H1 (cell line): Measurements from ENCODE around the gene SMIM32. TPM values are rescaled to one million over a fixed set of nuclear protein-coding genes. Genes with fewer than 3 reads are reported as not detected.

ENCODE experiments used
- CTCF ChIA-PET: fragments of 300-600 bp; sonication (Branson Sonifier 250); formaldehyde crosslinking; loops from one replicate; lab custom pipeline; 2021; ENCODE audit not compliant: partially characterized antibody; lab: Charles Lee
- POLR2A ChIA-PET: fragments of 300-600 bp; sonication (Branson Sonifier 250); formaldehyde crosslinking; loops from one replicate; lab custom pipeline; 2021; ENCODE audit warnings: inconsistent platforms; ENCODE audit not compliant: partially characterized antibody; lab: Charles Lee
- DNase-seq, 2 experiments: peaks; one replicate each; pipeline versions ENCODE4 v3.0.0 to v3.0.0-alpha.2; 2010 to 2022; ENCODE audit warnings: low spot score in 2 of 2, low read depth in 1 of 2, mixed read lengths in 1 of 2
- FAIRE-seq: peaks from 2 replicates; lab custom pipeline; 2011; peaks lifted over from hg19 to GRCh38; lab: Jason Lieb, UNC
- H2AFZ ChIP-seq: 2 replicates; pipeline ENCODE4 v1.8.1; 2012; ENCODE audit warnings: low read length, inconsistent platforms
- H2AK5ac ChIP-seq: 2 replicates; pipeline ENCODE4 v1.6.1; 2013; ENCODE audit warnings: low read depth, low read length
- H2BK120ac ChIP-seq: replicated peaks from 2 replicates; pipeline ENCODE3; 2013; ENCODE audit warnings: low read depth, low read length, inconsistent platforms
- H2BK12ac ChIP-seq: 2 replicates; pipeline ENCODE4 v1.6.1; 2013; ENCODE audit warnings: low read depth, low read length
- H2BK15ac ChIP-seq: 2 replicates; pipeline ENCODE4 v1.6.1; 2013; ENCODE audit warnings: low read length
- H2BK20ac ChIP-seq: 2 replicates; pipeline ENCODE4 v1.6.1; 2013; ENCODE audit warnings: low read length
- H2BK5ac ChIP-seq: 2 replicates; pipeline ENCODE4 v1.6.1; 2013; ENCODE audit warnings: low read depth, low read length
- H3K14ac ChIP-seq: 2 replicates; pipeline ENCODE4 v1.6.1; 2013; ENCODE audit warnings: inconsistent platforms; ENCODE audit not compliant: insufficient read length
- H3K18ac ChIP-seq: 2 replicates; pipeline ENCODE4 v1.6.1; 2013; ENCODE audit warnings: low read length; ENCODE audit errors: extremely low read depth
- H3K23ac ChIP-seq: 2 replicates; pipeline ENCODE4 v1.6.1; 2013; ENCODE audit warnings: inconsistent platforms; ENCODE audit not compliant: insufficient read length
- H3K23me2 ChIP-seq: 2 replicates; pipeline ENCODE4 v1.6.1; 2013; ENCODE audit warnings: low read depth, low read length
- H3K27ac ChIP-seq: 2 replicates; pipeline ENCODE4 v1.6.1; 2011; ENCODE audit warnings: low read depth, low read length, inconsistent platforms
- H3K27me3 ChIP-seq, 4 experiments: replicated peaks in 1 of 4; 1 replicate in 1 of 4; 2 replicates in 3 of 4; pipeline versions ENCODE4 v1.6.1 to v1.8.1; 2011 to 2013; ENCODE audit warnings: low read length in 3 of 4, mild to moderate bottlenecking in 3 of 4, inconsistent platforms in 2 of 4, mixed read lengths in 2 of 4, moderate library complexity in 1 of 4; ENCODE audit not compliant: control insufficient read depth in 3 of 4, insufficient read depth in 3 of 4; ENCODE audit errors: extremely low read depth in 1 of 4
- H3K36me3 ChIP-seq, 4 experiments: 2 replicates each; pipeline versions ENCODE4 v1.6.1 to v1.8.1; 2011 to 2013; ENCODE audit warnings: mild to moderate bottlenecking in 4 of 4, low read length in 3 of 4, moderate library complexity in 2 of 4, control low read depth in 1 of 4, inconsistent platforms in 1 of 4; ENCODE audit not compliant: insufficient read depth in 4 of 4, control insufficient read depth in 2 of 4
- H3K4ac ChIP-seq: replicated peaks from 2 replicates; pipeline ENCODE3; 2013; ENCODE audit warnings: low read length, low read depth, mixed read lengths, inconsistent platforms; ENCODE audit not compliant: insufficient read length
- H3K4me1 ChIP-seq, 4 experiments: replicated peaks in 1 of 4; 1 replicate in 1 of 4; 2 replicates in 3 of 4; pipeline versions ENCODE4 v1.6.1 to v1.8.1; 2011 to 2013; ENCODE audit warnings: low read length in 3 of 4, inconsistent platforms in 2 of 4, mixed read lengths in 1 of 4; ENCODE audit not compliant: insufficient read depth in 4 of 4, control insufficient read depth in 3 of 4
- H3K4me2 ChIP-seq, 2 experiments: 2 replicates each; pipeline versions ENCODE4 v1.6.1 to v1.8.1; 2011 to 2013; ENCODE audit warnings: low read depth in 2 of 2, low read length in 2 of 2, control low read depth in 1 of 2, inconsistent platforms in 1 of 2, mild to moderate bottlenecking in 1 of 2; ENCODE audit not compliant: insufficient read depth in 1 of 2
- H3K4me3 ChIP-seq, 4 experiments: fragments of 200-600, 300-600 bp in 1 of 4; sonication (generic), shearing (Covaris generic), sonication (Bioruptor Twin) in 1 of 4; 2 replicates each; pipeline versions ENCODE4 v1.5.1 to v1.8.1; 2011 to 2016; ENCODE audit warnings: low read length in 4 of 4, low read depth in 3 of 4, control low read depth in 2 of 4, inconsistent platforms in 2 of 4, mild to moderate bottlenecking in 2 of 4, mixed read lengths in 1 of 4, moderate library complexity in 1 of 4; ENCODE audit not compliant: insufficient read depth in 2 of 4; ENCODE audit errors: extremely low read depth in 1 of 4
- H3K56ac ChIP-seq: replicated peaks from 2 replicates; pipeline ENCODE3; 2013; ENCODE audit warnings: low read depth, mild to moderate bottlenecking, mixed read lengths, low read length, inconsistent platforms; ENCODE audit not compliant: insufficient read length
- H3K79me1 ChIP-seq: 2 replicates; pipeline ENCODE4 v1.6.1; 2013; ENCODE audit warnings: low read depth, low read length, control low read depth
- H3K79me2 ChIP-seq, 2 experiments: 2 replicates each; pipeline versions ENCODE4 v1.6.1 to v1.8.1; 2012 to 2013; ENCODE audit warnings: low read length in 2 of 2, mild to moderate bottlenecking in 2 of 2, inconsistent platforms in 1 of 2; ENCODE audit not compliant: insufficient read depth in 2 of 2, control insufficient read depth in 1 of 2
- H3K9ac ChIP-seq, 4 experiments: replicated peaks in 1 of 4; 1 replicate in 1 of 4; 2 replicates in 3 of 4; pipeline versions ENCODE4 v1.6.1 to v1.8.1; 2011 to 2013; ENCODE audit warnings: low read depth in 3 of 4, low read length in 3 of 4, control low read depth in 2 of 4, mild to moderate bottlenecking in 2 of 4, moderate library complexity in 2 of 4, inconsistent platforms in 1 of 4; ENCODE audit errors: extremely low read depth in 1 of 4
- H3K9me3 ChIP-seq, 2 experiments: 2 replicates each; pipeline versions ENCODE4 v1.6.1 to v1.8.1; 2012 to 2013; ENCODE audit warnings: mild to moderate bottlenecking in 2 of 2, moderate library complexity in 2 of 2, control low read depth in 1 of 2, inconsistent platforms in 1 of 2, low read depth in 1 of 2, low read length in 1 of 2, mixed read lengths in 1 of 2; ENCODE audit not compliant: insufficient read depth in 2 of 2
- H4K20me1 ChIP-seq, 2 experiments: replicated peaks in 1 of 2; 2 replicates each; pipeline versions ENCODE3 to v1.8.1; 2011 to 2013; ENCODE audit warnings: inconsistent platforms in 2 of 2, low read length in 2 of 2, mild to moderate bottlenecking in 1 of 2; ENCODE audit not compliant: insufficient read depth in 2 of 2, control insufficient read depth in 1 of 2
- H4K5ac ChIP-seq: 2 replicates; pipeline ENCODE4 v1.6.1; 2013; ENCODE audit warnings: low read length, low read depth, mixed read lengths, inconsistent platforms; ENCODE audit not compliant: insufficient read length
- H4K8ac ChIP-seq: 2 replicates; pipeline ENCODE4 v1.8.0; 2013; ENCODE audit warnings: mild to moderate bottlenecking, moderate library complexity, low read length, inconsistent platforms; ENCODE audit not compliant: insufficient read depth; ENCODE audit errors: extremely low read depth
- H4K91ac ChIP-seq: replicated peaks from 2 replicates; pipeline ENCODE3; 2013; ENCODE audit warnings: low read length, mixed read lengths, inconsistent platforms; ENCODE audit not compliant: insufficient read length
- BRCA1 ChIP-seq: IDR thresholded peaks from 2 replicates; pipeline ENCODE4 v1.6.1; 2012; ENCODE audit warnings: low read depth, low read length, improper control_type of control experiment
- CREB1 ChIP-seq: IDR thresholded peaks from 2 replicates; pipeline ENCODE4 v1.6.1; 2012; ENCODE audit warnings: inconsistent platforms
- E2F6 ChIP-seq: IDR thresholded peaks from 2 replicates; pipeline ENCODE4 v1.6.1; 2012; ENCODE audit warnings: inconsistent platforms
- FOSL1 ChIP-seq: IDR thresholded peaks from 2 replicates; pipeline ENCODE4 v1.6.1; 2011; ENCODE audit warnings: mild to moderate bottlenecking, low read depth, low read length, moderate library complexity; ENCODE audit not compliant: insufficient read depth
- GTF2F1 ChIP-seq: IDR thresholded peaks from 2 replicates; pipeline ENCODE4 v1.6.1; 2012; ENCODE audit warnings: low read depth, low read length, improper control_type of control experiment, borderline replicate concordance
- KDM1A ChIP-seq: fragments of 200-600, 300-600 bp; sonication (generic); IDR thresholded peaks from 2 replicates; pipeline ENCODE4 v1.7.1; 2016; ENCODE audit warnings: mild to moderate bottlenecking, low read length, borderline replicate concordance
- KDM5A ChIP-seq: fragments of 200-600 bp; IDR thresholded peaks from 2 replicates; pipeline ENCODE4 v1.7.1; 2012; ENCODE audit warnings: mild to moderate bottlenecking, low read length, inconsistent platforms, mixed read lengths
- MAFK ChIP-seq: IDR thresholded peaks from 2 replicates; pipeline ENCODE4 v1.6.1; 2012; ENCODE audit warnings: low read depth, mild to moderate bottlenecking, improper control_type of control experiment, low read length
- SAP30 ChIP-seq: fragments of 300-600 bp; sonication (generic); IDR thresholded peaks from 2 replicates; pipeline ENCODE4 v1.7.1; 2012; ENCODE audit warnings: low read length, moderate library complexity, mild to moderate bottlenecking, inconsistent platforms; ENCODE audit not compliant: insufficient read depth, insufficient replicate concordance
- SIRT6 ChIP-seq: IDR thresholded peaks from one replicate; pipeline ENCODE4 v1.7.1; 2012; ENCODE audit warnings: low read length, inconsistent platforms
- SRF ChIP-seq: IDR thresholded peaks from 2 replicates; pipeline ENCODE4 v1.6.1; 2011; ENCODE audit warnings: mild to moderate bottlenecking, low read depth, low read length, moderate library complexity
- TAF7 ChIP-seq: optimal IDR thresholded peaks from 2 replicates; pipeline ENCODE3; 2011; ENCODE audit warnings: low read depth, mild to moderate bottlenecking, inconsistent platforms, low read length, moderate library complexity, borderline replicate concordance
- TBP ChIP-seq: IDR thresholded peaks from 2 replicates; pipeline ENCODE4 v1.6.1; 2011; ENCODE audit warnings: low read depth, low read length, improper control_type of control experiment
- WGBS, 2 experiments: shearing (Covaris generic) in 1 of 2; methylation state at CpG; one replicate each; pipeline versions ENCODE4 v1.1.6 to v1.1.7; 2013 to 2015; ENCODE audit warnings: low lambda C conversion rate in 2 of 2, mixed read lengths in 2 of 2, inconsistent platforms in 1 of 2, low coverage in 1 of 2, missing lambda C conversion rate in 1 of 2; ENCODE audit not compliant: insufficient replicate concordance in 2 of 2, insufficient coverage in 1 of 2, insufficient read length in 1 of 2; ENCODE audit errors: extremely low coverage in 1 of 2, missing lambda C conversion rate in 1 of 2; 5-methylcytosine and 5-hydroxymethylcytosine counted together
- polyA plus RNA-seq, 7 experiments: library from polyadenylated mRNA; depleted of rRNA in 3 of 7; stranded (reverse) in 5 of 7; unstranded in 2 of 7; fragments of >200 nt in 5 of 7; fragments of 200-250 nt in 2 of 7; gene quantifications; 1 replicate in 5 of 7; 2 replicates in 1 of 7; 4 replicates in 1 of 7; pipeline versions ENCODE4 v1.2.1 to v1.2.3, GENCODE V29; 2011 to 2013; ENCODE audit warnings: missing spikeins in 2 of 7, mixed read lengths in 2 of 7
- total RNA-seq: library from RNA; stranded (reverse); fragmentation: NEBNext Ultra II Directional; extraction: Animal tissue kit (Norgen Biotek cat#: 25700); gene quantifications from 2 replicates; pipeline ENCODE4 v1.2.1, GENCODE V29; 2021

The SMIM32 gene
- total and polyA plus RNA-seq, 2 of the 8 experiments (the other 6 are each of a cell fraction or from before 2014, with no cell fraction given), result 0.09 to 0.22 TPM

DNA sequence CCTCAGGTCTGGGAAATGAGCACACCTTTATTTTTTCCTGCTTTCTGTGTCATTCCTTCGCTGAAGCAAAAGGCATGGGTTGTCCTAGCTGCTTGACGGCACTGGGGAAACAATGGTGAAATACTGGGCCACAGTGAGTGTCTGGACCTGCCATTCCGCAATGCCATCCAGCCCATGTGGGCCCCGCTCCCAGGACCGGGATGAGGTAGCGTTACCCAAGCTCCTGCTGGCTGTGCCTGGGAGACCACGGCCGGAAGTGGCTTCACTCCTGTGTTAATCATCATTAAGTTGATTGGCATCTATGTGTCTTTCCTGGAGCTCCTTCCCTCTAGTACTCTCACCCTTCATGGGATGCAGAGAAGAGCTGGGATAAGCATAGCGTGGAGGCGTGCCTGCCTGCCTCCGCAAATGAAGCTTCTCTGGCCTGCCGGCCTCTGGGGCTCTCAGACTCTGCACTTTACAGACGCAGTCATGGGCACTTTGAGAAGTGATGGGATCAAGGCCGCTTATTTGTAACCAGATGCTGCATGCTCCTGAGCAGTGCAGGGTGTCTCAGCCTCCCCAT, 16.5 kb upstream of the SMIM32 start:
- Histone ChIP-seq H3K4me3 (no peak overlapping the region), H3K79me1 (no peaks in the 10 kb centered on the region), H4K20me1 (peaks cover 0 to 3% of the 10 kb centered on the region in 2 experiments), H4K91ac (no peak overlapping the region), H3K14ac (no peak overlapping the region), H3K18ac (no peak overlapping the region), H4K8ac (no peak overlapping the region), H3K4ac (no peak overlapping the region), H3K56ac (no peak overlapping the region), H2BK12ac (no peak overlapping the region), H3K23me2 (no peaks in the 10 kb centered on the region), H3K23ac (no peak overlapping the region), H4K5ac (no peak overlapping the region), H3K36me3 (no peaks in the 10 kb centered on the region), H2AFZ (no peak overlapping the region), H2BK5ac (no peak overlapping the region), H3K79me2 (no peaks in the 10 kb centered on the region), H2AK5ac (no peak overlapping the region), H3K9me3 (peaks cover 0 to 5% of the 10 kb centered on the region in 2 experiments; a peak in 2 of 4 replicates), H3K4me2 (no peak overlapping the region), H2BK20ac (no peak overlapping the region), H3K4me1 (peaks cover 2 to 4% (median 3%) of the 10 kb centered on the region in 4 experiments; a peak in 4 of 7 replicates), H3K27ac (no peak overlapping the region), H3K27me3 (peaks cover 8 to 37% (median 36%) of the 10 kb centered on the region in 4 experiments), H2BK15ac (no peak overlapping the region), H2BK120ac (no peak overlapping the region), H3K9ac (no peak overlapping the region)
- 88% methylated on average over 14 of the region's 14 CpGs; no CpG with 5 or more reads in 1 of the 2 experiments for WGBS, 2 experiments
- no peak for DNase-seq
- POLR2A ChIA-PET, result no interaction called here
- CTCF ChIA-PET, result interaction anchor here (1.2 to 5.4 kb wide), 6 partner anchors 9 to 184 kb away, joined by 3 to 66 read pairs (median 22); partner anchors contain the start of gene SMIM32
- FAIRE-seq, result no peak
- TF ChIP-seq FOSL1, result no peak
- TF ChIP-seq TAF7, result no peak
- no peak for TF ChIP-seq SAP30
- TF ChIP-seq KDM1A, result no peak
- no peak for TF ChIP-seq CREB1
- no peak for TF ChIP-seq BRCA1
- no peak for TF ChIP-seq KDM5A
- TF ChIP-seq SIRT6, result no peak
- TF ChIP-seq GTF2F1, result no peak
- no peak for TF ChIP-seq E2F6
- TF ChIP-seq TBP, result no peak
- TF ChIP-seq MAFK, result no peak
- no peak for TF ChIP-seq SRF
